Endodermal cell (in vitro differentiated cells): ENCODE data around the gene IFITM1. TPM values are rescaled to one million over a fixed set of nuclear protein-coding genes. Genes with fewer than 3 reads are reported as not detected.
"Not testable (repeated sequence)": the region's sequence is repeated elsewhere in the genome, so short reads cannot be mapped to it uniquely, and the experiment has no call there.

ENCODE experiments used
- DNase-seq: peaks from one replicate; pipeline ENCODE4 v3.0.0-alpha.2; 2017
- H3K27ac ChIP-seq: 2 replicates; pipeline ENCODE4 v1.5.1; 2013; ENCODE audit warnings: mild to moderate bottlenecking, low read depth, low read length, moderate library complexity
- H3K27me3 ChIP-seq: 2 replicates; pipeline ENCODE4 v1.6.1; 2013; ENCODE audit warnings: mild to moderate bottlenecking, low read length, moderate library complexity; ENCODE audit not compliant: insufficient read depth, control insufficient read depth, poor library complexity, severe bottlenecking
- H3K36me3 ChIP-seq: 2 replicates; pipeline ENCODE4 v1.7.0; 2013; ENCODE audit warnings: mild to moderate bottlenecking, low read length, moderate library complexity; ENCODE audit not compliant: control insufficient read depth, insufficient read depth
- H3K4me1 ChIP-seq: one replicate; pipeline ENCODE4 v1.7.0; 2013; ENCODE audit warnings: low read length; ENCODE audit not compliant: control insufficient read depth, insufficient read depth
- H3K4me3 ChIP-seq: 2 replicates; pipeline ENCODE4 v1.5.1; 2013; ENCODE audit warnings: mild to moderate bottlenecking, low read length, moderate library complexity
- H3K9ac ChIP-seq: 2 replicates; pipeline ENCODE4 v1.6.1; 2013; ENCODE audit warnings: mild to moderate bottlenecking, low read length, moderate library complexity; ENCODE audit not compliant: poor library complexity, severe bottlenecking; ENCODE audit errors: extremely low read depth
- H3K9me3 ChIP-seq: 2 replicates; pipeline ENCODE4 v1.6.1; 2013; ENCODE audit warnings: mild to moderate bottlenecking, low read length, moderate library complexity; ENCODE audit not compliant: control insufficient read depth
- H3K27ac Mint-ChIP-seq: 2 replicates; pipeline ENCODE4 v1.8.0; 2020; ENCODE audit warnings: mixed read lengths
- H3K27me3 Mint-ChIP-seq: 2 replicates; pipeline ENCODE4 v1.8.0; 2021; ENCODE audit warnings: mild to moderate bottlenecking, mixed read lengths; ENCODE audit not compliant: insufficient read depth
- H3K36me3 Mint-ChIP-seq: 2 replicates; pipeline ENCODE4 v1.8.0; 2020; ENCODE audit warnings: low read depth, mixed read lengths
- H3K4me1 Mint-ChIP-seq: 2 replicates; pipeline ENCODE4 v1.8.0; 2020; ENCODE audit warnings: mixed read lengths
- H3K4me3 Mint-ChIP-seq: 2 replicates; pipeline ENCODE4 v1.8.0; 2020; ENCODE audit warnings: mild to moderate bottlenecking, moderate library complexity, mixed read lengths
- H3K9me3 Mint-ChIP-seq: 2 replicates; pipeline ENCODE4 v1.8.0; 2020; ENCODE audit warnings: mild to moderate bottlenecking, mixed read lengths
- CTCF ChIP-seq: fragments of 200-600 bp; sonication (generic); conservative IDR thresholded peaks from 2 replicates; pipeline ENCODE4 v1.5.0; 2021; ENCODE audit warnings: antibody characterized with exemption, mild to moderate bottlenecking
- WGBS, 2 experiments: methylation state at CpG; one replicate each; pipeline versions ENCODE4 v1.1.5 to v1.1.7; 2013; ENCODE audit warnings: missing lambda C conversion rate in 2 of 2, mixed read lengths in 1 of 2; ENCODE audit not compliant: insufficient coverage in 1 of 2, insufficient read length in 1 of 2; 5-methylcytosine and 5-hydroxymethylcytosine counted together
- total RNA-seq, 2 donors: library from RNA; stranded (reverse); fragmentation: NEBNext Ultra II Directional in 1 of 2; extraction: Animal tissue kit (Norgen Biotek cat#: 25700) in 1 of 2; gene quantifications; 2 replicates in 1 of 2; 3 replicates in 1 of 2; pipeline ENCODE4 v1.2.1, GENCODE V29; 2021

Gene IFITM1
- total RNA-seq, 2 donors from 2014 or later = 211 to 558 TPM

- Mint-ChIP-seq H3K27me3 (no peaks in the 10 kb centered on the region), H3K9me3 (no peaks in the 10 kb centered on the region), H3K4me3 (peak overlapping the region; percentile 94), H3K27ac (peak overlapping the region; percentile 90), H3K4me1 (peaks cover 39% of the 10 kb centered on the region), H3K36me3 (peaks cover 13% of the 10 kb centered on the region)
- H3K4me3 ChIP-seq = peak overlapping the region; percentile 100
- no peak for TF ChIP-seq CTCF
- peak overlapping the region; percentile 95 for H3K9ac ChIP-seq
- peaks cover 11% of the 10 kb centered on the region for H3K36me3 ChIP-seq
- H3K4me1 ChIP-seq = peaks cover 13% of the 10 kb centered on the region
- H3K27me3 ChIP-seq = no peaks in the 10 kb centered on the region
- DNase-seq = no peak
- H3K27ac ChIP-seq = no peak overlapping the region
- no peaks in the 10 kb centered on the region for H3K9me3 ChIP-seq
- 22 to 39% methylated on average over 5 to 8 of the region's 8 CpGs for WGBS, 2 experiments
These were observed 495 bp upstream of the IFITM1 start for GRCh38 chr11:313304-313786.

GRCh38 chr11:314554-314875 lies 675 bp downstream of the IFITM1 start:
- Mint-ChIP-seq H3K36me3 (peaks cover 13% of the 10 kb centered on the region), H3K27ac (peak overlapping the region; percentile 90), H3K4me3 (peak overlapping the region; percentile 94), H3K4me1 (peaks cover 34% of the 10 kb centered on the region)
- not testable (repeated sequence) for H3K9me3 Mint-ChIP-seq, H3K9me3 ChIP-seq, DNase-seq, H3K27me3 ChIP-seq, H3K27me3 Mint-ChIP-seq, H3K27ac ChIP-seq
- Histone ChIP-seq H3K9ac (peak overlapping the region; percentile 95), H3K36me3 (peaks cover 11% of the 10 kb centered on the region), H3K4me1 (peaks cover 13% of the 10 kb centered on the region), H3K4me3 (peak overlapping the region; percentile 100)
- WGBS, 2 experiments = 0% methylated on average over 2 of the region's 6 CpGs; no CpG with 5 or more reads in 1 of the 2 experiments

- peak overlapping the region; percentile 95 for H3K9ac ChIP-seq
These were observed 1.2 kb downstream of the IFITM1 start for GRCh38 chr11:315051-315481.

More at GRCh38 chr11:315051-315481, 1.2 kb downstream of the IFITM1 start:
- peaks cover 13% of the 10 kb centered on the region for H3K36me3 Mint-ChIP-seq
- no peak for TF ChIP-seq CTCF
- no peaks in the 10 kb centered on the region for H3K9me3 Mint-ChIP-seq
- H3K4me1 ChIP-seq = peaks cover 13% of the 10 kb centered on the region
- H3K27me3 ChIP-seq = no peaks in the 10 kb centered on the region
- peak overlapping the region; percentile 100 for H3K4me3 ChIP-seq
- WGBS, 2 experiments = 12 to 39% methylated on average over 7 to 9 of the region's 9 CpGs
- peak overlapping the region; percentile 90 for H3K27ac Mint-ChIP-seq
- H3K27ac ChIP-seq = no peak overlapping the region
- peaks cover 32% of the 10 kb centered on the region for H3K4me1 Mint-ChIP-seq
- peak overlapping the region; percentile 94 for H3K4me3 Mint-ChIP-seq
- H3K36me3 ChIP-seq = peaks cover 11% of the 10 kb centered on the region
- DNase-seq = no peak
- H3K9me3 ChIP-seq = no peaks in the 10 kb centered on the region
- no peaks in the 10 kb centered on the region for H3K27me3 Mint-ChIP-seq
